Epithelial cell of prostate (primary cell): Measurements from ENCODE around the gene DPPA5.
A peak's percentile ranks its signal among the peaks of the same experiment; 100 is the strongest.
"Not testable (repeated sequence)": the region's sequence is repeated elsewhere in the genome, so short reads cannot be mapped to it uniquely, and the experiment has no call there.

ENCODE experiments used
- DNase-seq: peaks from one replicate; pipeline ENCODE4 v3.0.0-alpha.2; 2011; ENCODE audit warnings: low read depth, low spot score
- H3K27ac ChIP-seq: fragments of 450-650 bp; 2 replicates; pipeline ENCODE4 v1.5.1; 2017; ENCODE audit warnings: mild to moderate bottlenecking

The DPPA5 gene

DNA sequence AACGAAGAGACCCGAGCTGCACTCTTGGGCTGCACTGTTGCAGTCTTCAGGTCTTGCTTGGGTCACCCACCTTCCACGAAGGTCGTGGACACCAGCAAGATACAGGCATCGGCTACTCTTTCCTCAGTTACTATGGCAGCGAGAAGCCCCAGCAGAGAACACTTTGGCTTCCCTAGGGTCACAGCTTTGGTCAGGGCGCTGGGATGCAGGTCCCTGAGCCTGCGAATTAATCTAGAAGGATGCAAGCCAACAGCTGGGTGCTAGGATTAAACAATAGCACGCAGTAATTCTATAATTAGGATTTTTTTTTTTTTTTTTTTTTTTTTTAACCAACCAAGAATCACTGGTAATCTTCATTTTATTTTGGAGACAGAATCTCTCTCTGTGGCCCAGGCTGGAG is 10.5 kb upstream of the DPPA5 start:
- no peak for DNase-seq
- no peak overlapping the region for H3K27ac ChIP-seq

DNA sequence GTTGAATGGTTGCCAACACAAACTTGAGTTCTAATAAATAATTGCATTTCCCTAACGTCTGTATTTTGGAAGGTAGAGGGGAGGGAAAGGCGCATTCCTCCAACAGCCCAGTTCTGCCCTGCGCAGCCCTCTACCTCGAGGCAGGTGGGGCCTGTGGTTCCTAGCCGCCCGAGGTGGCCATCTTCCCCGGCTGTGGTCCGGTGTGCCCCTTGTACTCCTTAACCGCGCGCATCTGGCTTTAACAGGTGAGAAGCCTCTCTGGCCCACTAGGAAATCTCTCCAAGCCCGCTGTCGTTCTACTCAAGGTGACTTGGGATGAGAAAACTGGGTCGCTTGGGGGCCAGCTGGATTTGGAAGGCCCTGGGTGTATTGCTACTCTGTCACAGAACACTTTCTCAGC is 10.0 kb upstream of the DPPA5 start:
- H3K27ac ChIP-seq = no peak overlapping the region
- no peak for DNase-seq

DNA sequence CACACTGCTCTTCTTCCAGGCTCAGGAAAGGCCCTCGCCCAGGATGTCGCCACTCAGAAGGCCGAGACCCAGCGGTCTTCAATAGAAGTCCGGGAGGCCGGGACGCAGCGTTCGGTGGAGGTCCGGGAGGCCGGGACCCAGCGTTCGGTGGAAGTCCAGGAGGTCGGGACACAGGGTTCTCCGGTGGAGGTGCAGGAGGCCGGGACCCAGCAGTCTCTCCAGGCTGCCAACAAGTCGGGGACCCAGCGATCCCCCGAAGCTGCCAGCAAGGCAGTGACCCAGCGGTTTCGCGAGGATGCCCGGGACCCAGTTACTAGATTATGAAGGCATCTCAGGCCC is 9.4 kb upstream of the DPPA5 start:
- no peak overlapping the region for H3K27ac ChIP-seq
- DNase-seq = no peak

DNA sequence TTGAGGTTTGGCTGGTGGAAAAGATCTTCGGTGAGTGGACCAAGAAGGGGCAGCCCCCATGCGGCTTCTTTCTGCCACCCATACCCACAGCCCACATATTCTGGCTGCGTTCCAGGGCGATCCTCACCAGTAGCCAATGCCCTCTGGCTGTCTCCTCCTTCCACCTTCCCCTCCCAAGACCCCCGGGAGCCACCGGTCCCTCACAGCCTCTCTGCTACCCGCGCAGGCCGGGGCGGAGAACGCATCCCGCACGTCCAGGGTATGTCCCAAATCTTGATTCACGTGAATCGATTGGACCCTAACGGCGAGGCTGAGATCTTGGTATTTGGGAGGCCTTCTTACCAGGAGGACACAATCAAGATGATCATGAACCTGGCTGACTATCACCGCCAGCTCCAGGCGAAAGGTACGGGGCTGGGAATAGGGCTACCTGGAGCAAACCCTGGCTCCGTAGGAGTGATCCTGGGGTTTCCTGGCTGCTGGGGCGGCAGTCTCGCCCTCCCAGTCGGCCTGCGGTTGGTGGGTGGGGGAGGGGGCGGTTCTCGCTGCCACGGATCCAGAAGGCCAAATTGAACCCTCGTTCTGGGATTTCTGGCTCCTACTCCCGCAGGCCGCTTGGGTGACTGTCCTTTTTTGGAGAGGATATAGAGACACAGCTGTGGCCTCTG is 8.9 kb upstream of the DPPA5 start:
- H3K27ac ChIP-seq = no peak overlapping the region
- no peak for DNase-seq

DNA sequence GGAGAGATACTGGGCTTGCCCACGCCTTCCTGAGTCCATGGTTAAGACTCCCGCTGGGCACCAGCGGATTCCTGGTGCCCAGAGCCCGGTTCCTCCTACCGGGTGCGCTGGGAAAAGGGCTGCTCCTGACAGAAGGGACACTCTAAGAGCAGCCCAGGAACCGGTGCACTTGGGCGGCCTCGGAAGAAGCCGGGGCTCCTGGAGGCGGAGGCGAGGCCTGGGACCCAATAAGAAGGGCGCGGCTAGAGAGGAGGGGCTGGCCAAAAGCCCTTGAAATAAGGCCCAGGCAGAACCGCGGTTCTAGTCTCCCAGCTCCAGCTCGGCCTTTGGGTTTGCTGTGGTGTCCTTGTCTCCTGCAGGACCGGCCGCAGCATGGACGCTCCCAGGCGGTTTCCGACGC is 8.3 kb upstream of the DPPA5 start, which contains the start of gene KHDC3L:
Gene KHDC3L, plus strand, starts transcription at position 301 of the 400 bp plus-strand sequence. Its CDS starts 72 bp downstream, at position 373.
- no peak within 1 kb of the TSS for H3K27ac ChIP-seq
- no peak for DNase-seq

DNA sequence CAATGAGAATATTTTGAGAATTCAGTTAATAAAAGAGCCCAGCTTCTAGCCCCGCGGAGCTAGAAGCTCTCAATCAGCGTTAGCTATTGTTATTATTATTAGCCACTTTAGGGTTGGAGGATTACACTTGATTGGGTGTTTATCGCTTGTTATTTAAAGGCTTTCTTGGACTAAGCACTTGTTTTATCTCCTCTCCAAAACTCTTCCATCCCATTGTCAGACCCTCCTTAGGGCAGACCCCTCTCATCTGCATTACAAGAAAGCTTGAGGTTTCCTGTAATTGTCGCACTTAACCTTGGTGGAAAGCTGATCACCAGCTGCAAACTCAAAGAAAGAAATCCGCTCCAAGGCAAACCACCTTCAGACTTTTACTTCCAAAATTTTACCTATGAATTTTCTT is 4.8 kb downstream of the DPPA5 start:
- no peak for DNase-seq
- no peak overlapping the region for H3K27ac ChIP-seq

DNA sequence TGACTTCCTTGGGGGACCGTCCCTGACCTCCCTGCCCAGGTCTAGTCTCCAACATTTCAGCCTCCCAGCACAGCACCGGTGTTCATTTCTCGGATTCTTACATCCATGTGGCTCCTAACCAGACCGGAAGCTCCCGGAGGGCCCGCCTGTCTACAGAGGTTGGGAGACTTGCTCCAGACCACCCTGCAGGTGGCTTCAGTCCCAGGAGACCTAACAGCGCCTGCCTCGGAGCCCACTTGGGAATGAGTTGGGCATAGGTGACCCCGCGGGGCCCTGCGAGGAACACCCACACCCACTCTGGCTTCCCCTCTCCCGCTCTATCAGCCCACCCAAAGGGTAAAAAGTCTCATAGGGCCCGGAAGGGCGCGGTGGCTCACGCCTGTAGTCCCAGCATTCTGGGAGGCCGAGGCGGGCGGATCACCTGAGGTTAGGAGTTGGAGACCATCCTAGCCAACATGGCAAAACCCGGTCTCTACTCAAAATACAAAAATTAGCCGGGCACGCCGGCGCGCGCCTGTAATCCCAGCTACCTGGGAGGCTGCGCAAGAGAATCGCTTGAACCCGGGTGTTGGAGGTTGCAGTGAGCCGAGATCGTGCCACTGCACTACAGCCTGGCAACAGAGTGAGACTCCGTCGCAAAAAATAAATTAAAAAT is 5.4 kb downstream of the DPPA5 start:
- no peak for DNase-seq
- H3K27ac ChIP-seq = no peak overlapping the region

DNA sequence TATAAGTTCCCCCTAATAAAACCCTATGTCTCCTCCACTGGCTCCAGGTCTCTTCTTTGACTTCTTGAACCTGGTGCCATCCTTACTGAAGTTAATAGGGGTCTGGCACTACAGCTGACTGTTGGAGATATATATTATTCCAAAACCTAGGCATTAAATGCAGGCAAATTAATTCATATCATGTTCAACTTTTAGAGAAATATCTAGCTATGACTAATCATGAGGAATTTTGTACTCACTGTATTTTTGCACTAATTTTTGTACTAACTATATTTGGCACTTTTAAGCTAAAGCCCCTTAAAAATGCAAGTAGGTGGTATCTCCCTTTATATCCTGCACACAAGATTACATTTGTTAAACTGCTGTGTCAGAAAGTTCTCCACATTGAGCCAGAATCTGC is 10.9 kb downstream of the DPPA5 start:
- DNase-seq = no peak
- H3K27ac ChIP-seq = no peak overlapping the region

DNA sequence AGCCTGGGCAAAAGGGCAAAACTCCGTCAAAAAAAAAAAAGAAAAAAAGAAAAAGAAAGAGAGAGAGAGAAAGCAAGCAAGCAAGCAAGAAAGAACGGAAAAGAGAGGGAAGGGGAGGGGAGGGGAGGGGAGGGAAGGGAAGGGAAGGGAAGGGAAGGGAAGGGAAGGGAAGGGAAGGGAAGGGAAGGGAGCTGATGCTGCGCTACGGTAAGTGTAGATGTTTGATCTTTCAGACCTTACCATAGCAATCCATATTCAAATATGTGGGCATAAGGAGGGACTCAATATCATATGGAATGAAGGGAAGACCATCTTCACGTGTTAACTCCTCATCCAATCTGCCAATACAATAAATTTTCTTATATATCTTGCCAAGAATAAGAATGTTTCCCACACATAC is 11.9 kb downstream of the DPPA5 start:
- DNase-seq = no peak
- no peak overlapping the region for H3K27ac ChIP-seq

DNA sequence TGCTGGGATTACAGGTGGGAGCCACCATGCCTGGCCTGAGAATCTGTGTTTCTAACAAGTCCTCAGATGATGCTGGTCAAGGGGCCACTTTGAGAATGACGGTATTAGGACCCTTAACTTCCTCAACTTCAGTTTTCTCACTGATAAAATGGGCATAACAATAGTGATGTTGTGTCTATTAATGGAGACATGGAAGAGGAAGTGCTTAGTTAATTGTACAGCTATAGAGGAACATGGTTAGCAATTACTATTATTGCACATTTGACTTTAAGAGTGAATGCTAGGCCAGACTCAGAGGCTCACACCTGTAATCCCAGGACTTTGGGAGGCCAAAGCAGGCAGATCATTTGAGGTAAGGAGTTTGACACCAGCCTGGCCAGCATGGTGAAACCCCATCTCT is 12.7 kb downstream of the DPPA5 start:
- no peak for DNase-seq

DNA sequence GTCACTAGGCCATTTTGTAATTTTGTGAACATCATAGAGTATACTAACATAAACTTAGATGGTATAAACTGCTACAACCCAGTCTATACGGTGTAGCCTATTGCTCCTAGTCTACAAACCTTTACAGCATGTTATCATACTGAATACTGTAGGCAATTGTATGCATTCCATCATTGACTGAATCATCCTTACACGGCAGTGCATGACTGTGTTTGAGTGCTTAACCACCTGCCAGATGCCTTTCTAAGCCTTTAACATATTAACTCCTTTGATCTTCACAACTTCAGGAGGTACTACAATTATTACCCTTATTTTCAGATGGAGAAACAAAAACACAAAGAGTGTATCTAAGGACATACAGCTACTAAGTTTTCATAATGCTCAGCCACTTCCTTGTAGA is 14.0 kb downstream of the DPPA5 start:
- no peak overlapping the region for H3K27ac ChIP-seq
- DNase-seq = peak; percentile 29

More for the DNA sequence above, 12.7 kb downstream of the DPPA5 start:
- no peak overlapping the region for H3K27ac ChIP-seq

DNA sequence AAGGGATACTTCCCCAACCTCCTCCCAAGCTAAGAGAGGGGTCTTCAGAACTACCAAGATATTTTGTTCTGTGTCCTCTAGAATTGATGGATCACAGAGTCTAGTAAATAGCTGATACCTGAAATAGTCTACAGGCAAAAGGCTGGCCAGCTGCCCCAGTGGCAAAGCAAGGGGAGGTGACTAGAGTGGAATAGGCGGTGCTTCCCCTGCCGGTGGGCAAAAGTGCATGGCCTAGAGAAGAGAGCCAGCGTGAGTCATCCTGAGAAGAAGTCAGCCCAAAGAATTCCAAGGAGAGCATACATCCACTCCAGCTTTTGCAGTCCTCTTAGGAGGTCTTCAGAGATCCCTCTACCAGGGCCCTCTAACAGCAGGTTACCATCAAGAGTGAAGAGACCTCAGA is 14.7 kb downstream of the DPPA5 start:
- no peak for DNase-seq
- H3K27ac ChIP-seq = no peak overlapping the region

DNA sequence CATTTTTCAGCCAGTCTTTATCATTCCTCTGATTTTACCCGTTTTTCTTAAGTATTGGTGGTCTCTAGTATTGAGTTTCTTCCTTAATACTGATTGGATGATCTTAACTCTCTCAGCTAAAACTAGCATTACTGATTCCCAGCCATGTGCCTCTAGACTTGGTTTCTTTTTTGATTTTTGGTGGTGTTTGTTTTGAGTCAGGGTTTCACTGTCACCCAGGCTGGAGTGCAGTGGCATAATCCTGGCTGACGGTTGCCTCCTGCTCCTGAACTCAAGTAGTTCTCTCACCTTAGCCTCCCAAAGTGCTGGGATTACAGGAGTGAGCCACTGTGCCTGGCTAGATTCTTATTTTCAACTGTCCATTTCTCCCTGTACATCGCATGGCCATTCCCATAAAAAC is 24.9 kb downstream of the DPPA5 start:
- H3K27ac ChIP-seq = no peak overlapping the region
- DNase-seq = no peak

DNA sequence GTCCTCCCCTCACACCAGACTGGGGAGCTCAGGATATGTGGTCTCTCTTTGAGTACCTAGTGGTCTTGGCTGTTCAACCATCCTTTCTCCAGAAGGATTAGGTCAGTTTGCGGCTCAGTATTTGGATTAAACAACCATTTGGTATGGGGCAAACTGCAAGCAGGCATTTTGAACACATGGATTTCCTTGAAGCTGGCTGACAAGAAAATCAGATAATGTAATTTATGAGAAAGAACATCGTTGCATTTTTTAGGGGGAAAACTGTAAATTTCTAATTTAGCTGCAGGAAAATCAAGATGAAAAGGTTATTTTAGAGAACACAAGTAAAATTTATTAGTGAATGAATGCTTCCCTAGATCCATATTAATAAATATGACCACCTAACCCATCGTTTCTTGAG is 25.3 kb downstream of the DPPA5 start:
- DNase-seq = no peak
- no peak overlapping the region for H3K27ac ChIP-seq

DNA sequence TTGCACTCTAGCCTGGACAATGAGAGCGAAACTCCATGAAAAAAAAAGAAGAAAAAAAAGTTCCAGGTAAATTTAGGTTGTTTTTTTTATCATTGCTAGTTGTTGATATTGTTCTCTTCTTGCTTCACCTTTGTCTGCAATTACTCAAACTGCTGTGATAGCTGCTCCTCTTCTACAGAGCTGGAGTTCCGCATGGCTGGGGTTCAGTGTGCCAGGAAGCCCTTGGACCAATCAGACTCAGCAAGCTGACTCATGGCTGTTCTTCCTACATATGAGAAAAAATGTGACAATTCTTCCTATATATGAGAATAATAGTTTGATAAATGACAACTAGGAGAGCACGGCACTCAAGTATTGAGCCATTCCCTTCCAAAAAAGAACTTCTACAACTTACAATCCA is 28.4 kb downstream of the DPPA5 start:
- H3K27ac ChIP-seq = no peak overlapping the region
- DNase-seq = no peak

DNA sequence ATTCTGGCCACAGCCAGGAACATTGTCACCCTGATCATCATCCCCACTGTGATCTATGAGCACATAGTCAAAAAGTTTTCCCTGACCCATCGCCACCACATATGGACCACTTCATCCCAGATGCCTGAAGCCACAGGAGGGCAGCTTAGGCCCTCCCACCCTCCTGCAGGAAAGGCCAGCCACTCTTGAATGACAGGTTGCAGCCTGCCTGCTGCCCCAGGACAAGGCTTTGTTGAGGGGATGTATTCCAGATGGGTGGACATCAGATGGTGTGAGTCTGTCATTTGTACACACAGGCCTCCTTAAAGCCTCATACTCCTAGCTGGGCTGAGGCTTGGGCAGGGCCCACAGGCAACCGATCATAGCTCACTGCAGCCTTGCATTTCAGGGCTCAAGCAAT is 30.8 kb downstream of the DPPA5 start:
- no peak overlapping the region for H3K27ac ChIP-seq
- no peak for DNase-seq

DNA sequence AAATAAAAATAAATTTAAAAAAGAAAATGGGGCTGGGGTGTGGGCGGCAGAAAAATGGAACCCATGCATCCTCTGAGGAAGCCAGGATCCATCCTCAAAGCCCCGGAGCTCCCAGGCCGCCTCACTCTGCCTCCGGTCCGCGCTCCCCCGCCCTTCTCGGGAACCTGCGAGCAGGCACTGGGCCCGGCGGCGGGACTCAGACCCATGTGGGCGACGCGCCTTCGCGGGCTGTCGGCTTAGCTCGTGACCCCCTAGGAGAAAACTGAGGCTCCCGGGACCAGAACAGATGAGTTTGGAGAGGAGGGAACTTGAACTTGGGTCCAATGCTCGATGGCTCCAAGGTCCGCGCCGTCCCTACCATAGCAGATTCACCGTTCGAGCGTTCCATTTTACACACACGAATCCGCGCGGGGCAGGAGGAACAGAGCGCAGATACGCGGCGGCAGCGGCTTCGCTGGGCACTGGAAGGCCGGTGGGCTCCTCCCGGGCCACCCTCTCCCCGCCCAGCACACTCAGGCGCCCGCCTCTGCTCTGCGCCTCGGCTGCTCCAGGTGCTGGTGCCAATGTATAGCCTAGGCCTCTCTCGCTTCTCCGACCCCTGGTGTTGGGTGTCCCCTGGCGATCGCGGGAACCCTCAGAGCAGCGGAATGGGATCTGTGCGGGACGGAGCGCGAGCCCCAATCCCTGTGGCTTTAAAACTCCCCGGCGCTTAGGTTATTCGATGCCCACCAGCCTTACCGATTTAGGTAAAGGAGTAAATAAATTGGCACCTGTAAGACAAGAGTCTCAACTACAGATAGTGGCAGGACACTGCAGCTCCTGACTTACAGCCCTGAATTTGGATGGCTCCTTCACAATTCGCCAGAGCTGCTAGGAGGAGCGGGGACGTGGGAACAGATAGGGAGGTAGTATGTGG is 39.2 kb downstream of the DPPA5 start:
- H3K27ac ChIP-seq = no peak overlapping the region
- DNase-seq = no peak

DNA sequence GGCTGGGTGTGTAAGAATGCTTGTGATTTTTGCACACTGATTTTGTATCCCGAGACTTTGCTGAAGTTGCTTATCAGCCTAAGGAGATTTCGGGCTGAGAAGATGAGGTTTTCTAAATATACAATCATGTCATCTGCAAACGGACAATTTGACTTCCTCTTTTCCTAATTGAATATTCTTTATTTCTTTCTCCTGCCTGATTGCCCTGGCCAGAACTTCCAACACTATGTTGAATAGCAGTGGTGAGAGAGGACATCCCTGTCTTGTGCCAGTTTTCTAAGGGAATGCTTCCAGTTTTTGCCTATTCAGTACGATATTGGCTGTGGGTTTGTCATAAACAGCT is 43.6 kb downstream of the DPPA5 start:
- DNase-seq = not testable (repeated sequence)
- H3K27ac ChIP-seq = peak overlapping the region; percentile 39

DNA sequence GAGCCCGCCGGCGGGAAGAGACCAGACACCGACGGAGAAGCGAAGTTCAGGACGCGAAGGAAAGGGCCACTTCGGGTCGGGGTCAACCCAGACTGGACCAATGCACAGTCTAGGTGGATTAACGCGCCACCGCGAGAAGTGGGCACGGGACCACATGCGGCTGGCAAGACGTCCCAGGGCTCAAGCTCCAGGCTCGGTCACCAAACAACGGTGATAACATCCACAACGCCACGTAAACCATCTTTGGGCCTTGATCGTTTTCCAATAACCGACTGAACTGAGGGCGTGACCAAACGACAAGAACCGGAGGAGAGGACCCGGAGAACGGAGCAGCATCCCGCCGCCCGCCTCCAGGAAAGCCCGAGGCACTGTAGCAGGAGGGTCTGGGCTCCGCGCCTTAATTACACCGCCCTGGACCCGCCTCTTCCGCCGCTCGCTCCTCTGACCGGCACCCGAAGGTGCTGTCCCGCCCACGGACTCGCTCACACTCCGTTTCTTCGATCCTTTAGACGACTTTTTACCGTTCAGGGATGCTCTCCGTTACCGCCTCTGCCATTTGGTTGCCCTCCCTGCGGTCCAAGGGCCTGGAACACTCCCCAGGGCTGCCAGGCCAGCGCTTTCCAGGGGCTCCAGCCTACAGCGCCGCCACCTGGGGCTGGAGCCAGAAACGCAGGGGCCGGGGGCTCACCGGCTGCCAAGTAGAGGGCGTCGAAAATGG is 44.1 kb downstream of the DPPA5 start:
- H3K27ac ChIP-seq = peak overlapping the region; percentile 39
- no peak for DNase-seq

DNA sequence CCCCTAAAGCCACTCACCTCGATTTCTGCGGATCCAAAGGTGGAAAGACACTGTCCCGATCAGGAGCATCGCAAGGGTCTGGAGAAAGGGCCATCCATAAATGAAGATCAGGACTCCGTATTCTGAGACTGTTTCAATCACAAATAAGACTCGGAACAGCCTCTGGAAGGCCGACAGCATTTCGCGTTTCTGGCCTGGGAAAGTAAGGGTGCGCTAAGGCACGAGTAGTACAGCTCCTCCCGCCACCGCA is 44.6 kb downstream of the DPPA5 start:
- DNase-seq = no peak
- H3K27ac ChIP-seq = peak overlapping the region; percentile 39
